IPS-18a (cell line): Measurements from ENCODE around the gene CACNA1H.

Experiments used
- H3K27ac ChIP-seq: one replicate; pipeline ENCODE4 v1.5.1; 2013; ENCODE audit warnings: low read length
- H3K27me3 ChIP-seq: one replicate; pipeline ENCODE4 v1.6.1; 2013; ENCODE audit warnings: mild to moderate bottlenecking, low read length; ENCODE audit not compliant: control insufficient read depth, insufficient read depth
- H3K36me3 ChIP-seq: one replicate; pipeline ENCODE4 v1.6.1; 2013; ENCODE audit warnings: low read depth, low read length; ENCODE audit not compliant: control insufficient read depth
- H3K4me1 ChIP-seq: one replicate; pipeline ENCODE4 v1.6.1; 2013; ENCODE audit warnings: low read depth, low read length; ENCODE audit not compliant: control insufficient read depth
- H3K4me3 ChIP-seq: one replicate; pipeline ENCODE4 v1.5.1; 2013; ENCODE audit warnings: low read length
- H3K9ac ChIP-seq: one replicate; pipeline ENCODE4 v1.6.1; 2013; ENCODE audit warnings: mild to moderate bottlenecking, low read length, moderate library complexity
- H3K9me3 ChIP-seq: one replicate; pipeline ENCODE4 v1.6.1; 2013; ENCODE audit warnings: low read depth, low read length; ENCODE audit not compliant: control insufficient read depth

CACNA1H gene

GRCh38 chr16:1163567-1164055 is 10.7 kb downstream of the CACNA1H start:
- Histone ChIP-seq H3K27ac (no peak overlapping the region), H3K4me3 (no peak overlapping the region), H3K27me3 (no peaks in the 10 kb centered on the region), H3K9ac (no peak overlapping the region), H3K36me3 (no peaks in the 10 kb centered on the region), H3K4me1 (no peaks in the 10 kb centered on the region), H3K9me3 (no peaks in the 10 kb centered on the region)

- Histone ChIP-seq H3K4me3 (no peak overlapping the region), H3K27ac (no peak overlapping the region), H3K27me3 (no peaks in the 10 kb centered on the region), H3K36me3 (no peaks in the 10 kb centered on the region), H3K4me1 (no peaks in the 10 kb centered on the region), H3K9me3 (no peaks in the 10 kb centered on the region), H3K9ac (no peak overlapping the region)
Observed at GRCh38 chr16:1164382-1164781, 11.5 kb downstream of the CACNA1H start.

GRCh38 chr16:1164975-1165374 is 12.1 kb downstream of the CACNA1H start:
- Histone ChIP-seq H3K4me1 (no peaks in the 10 kb centered on the region), H3K9ac (no peak overlapping the region), H3K36me3 (no peaks in the 10 kb centered on the region), H3K27ac (no peak overlapping the region), H3K9me3 (no peaks in the 10 kb centered on the region), H3K27me3 (no peaks in the 10 kb centered on the region), H3K4me3 (no peak overlapping the region)

- no peaks in the 10 kb centered on the region for H3K27me3 ChIP-seq
- H3K9ac ChIP-seq = no peak overlapping the region
- H3K4me1 ChIP-seq = no peaks in the 10 kb centered on the region
Observed at GRCh38 chr16:1165511-1165910, 12.6 kb downstream of the CACNA1H start.

GRCh38 chr16:1167276-1168107 is 14.6 kb downstream of the CACNA1H start:
- Histone ChIP-seq H3K4me1 (no peaks in the 10 kb centered on the region), H3K4me3 (no peak overlapping the region), H3K9me3 (no peaks in the 10 kb centered on the region), H3K36me3 (no peaks in the 10 kb centered on the region), H3K27me3 (no peaks in the 10 kb centered on the region), H3K9ac (no peak overlapping the region), H3K27ac (no peak overlapping the region)

More at GRCh38 chr16:1165511-1165910, 12.6 kb downstream of the CACNA1H start:
- Histone ChIP-seq H3K4me3 (no peak overlapping the region), H3K27ac (no peak overlapping the region), H3K36me3 (no peaks in the 10 kb centered on the region), H3K9me3 (no peaks in the 10 kb centered on the region)

GRCh38 chr16:1168837-1169236 is 15.9 kb downstream of the CACNA1H start:
- H3K9ac ChIP-seq = no peak overlapping the region
- H3K27me3 ChIP-seq = no peaks in the 10 kb centered on the region
- no peaks in the 10 kb centered on the region for H3K36me3 ChIP-seq
- H3K4me1 ChIP-seq = no peaks in the 10 kb centered on the region
- H3K27ac ChIP-seq = no peak overlapping the region
- H3K9me3 ChIP-seq = no peaks in the 10 kb centered on the region
- H3K4me3 ChIP-seq = no peak overlapping the region

GRCh38 chr16:1169285-1170075 is 16.6 kb downstream of the CACNA1H start:
- Histone ChIP-seq H3K27ac (no peak overlapping the region), H3K27me3 (no peaks in the 10 kb centered on the region), H3K9me3 (no peaks in the 10 kb centered on the region), H3K9ac (no peak overlapping the region), H3K36me3 (no peaks in the 10 kb centered on the region), H3K4me3 (no peak overlapping the region), H3K4me1 (no peaks in the 10 kb centered on the region)

- H3K4me1 ChIP-seq = no peaks in the 10 kb centered on the region
- no peak overlapping the region for H3K9ac ChIP-seq
Observed at GRCh38 chr16:1170076-1170418, 17.1 kb downstream of the CACNA1H start.

GRCh38 chr16:1171001-1171400 is 18.1 kb downstream of the CACNA1H start:
- no peaks in the 10 kb centered on the region for H3K9me3 ChIP-seq
- no peak overlapping the region for H3K9ac ChIP-seq
- no peaks in the 10 kb centered on the region for H3K36me3 ChIP-seq
- H3K27me3 ChIP-seq = no peaks in the 10 kb centered on the region
- no peak overlapping the region for H3K27ac ChIP-seq
- H3K4me1 ChIP-seq = no peaks in the 10 kb centered on the region
- no peak overlapping the region for H3K4me3 ChIP-seq

More at GRCh38 chr16:1170076-1170418, 17.1 kb downstream of the CACNA1H start:
- no peaks in the 10 kb centered on the region for H3K9me3 ChIP-seq
- no peaks in the 10 kb centered on the region for H3K36me3 ChIP-seq
- no peaks in the 10 kb centered on the region for H3K27me3 ChIP-seq
- H3K4me3 ChIP-seq = no peak overlapping the region
- H3K27ac ChIP-seq = no peak overlapping the region

- Histone ChIP-seq H3K4me1 (no peaks in the 10 kb centered on the region), H3K4me3 (no peak overlapping the region), H3K9me3 (no peaks in the 10 kb centered on the region), H3K9ac (no peak overlapping the region), H3K27me3 (no peaks in the 10 kb centered on the region), H3K27ac (no peak overlapping the region), H3K36me3 (no peaks in the 10 kb centered on the region)
Observed at GRCh38 chr16:1171854-1172428, 19.0 kb downstream of the CACNA1H start.

GRCh38 chr16:1172651-1173050 is 19.7 kb downstream of the CACNA1H start:
- Histone ChIP-seq H3K27ac (no peak overlapping the region), H3K27me3 (no peaks in the 10 kb centered on the region), H3K9me3 (no peaks in the 10 kb centered on the region), H3K9ac (no peak overlapping the region), H3K4me3 (no peak overlapping the region), H3K36me3 (no peaks in the 10 kb centered on the region), H3K4me1 (no peaks in the 10 kb centered on the region)
